ENCODE data around the gene COL16A1.

COL16A1 gene

DNA sequence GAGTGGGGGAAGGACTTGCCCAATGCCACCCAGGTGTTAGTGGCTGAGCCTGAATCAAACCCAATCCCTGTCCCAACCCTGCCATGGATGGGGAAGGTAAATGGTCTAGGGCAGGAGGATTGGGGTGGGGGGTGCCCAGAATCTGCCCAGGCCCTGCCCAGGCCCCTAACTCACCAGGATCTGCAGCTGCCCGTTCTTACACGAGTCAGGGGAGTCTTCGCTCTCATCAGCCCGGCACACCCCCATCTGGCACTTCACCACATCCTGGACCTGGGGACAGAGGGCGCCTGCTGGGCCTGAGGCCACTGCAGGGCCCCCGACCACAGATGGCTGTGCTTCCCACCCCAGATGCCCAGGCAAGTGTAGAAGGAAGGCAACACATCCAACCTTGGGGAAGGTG lies 28.5 kb upstream of the COL16A1 start:
- Histone ChIP-seq H3K79me2 (ENCODE audit: control insufficient read depth, low read length) (no peaks in the 10 kb centered on the region), H3K9me2 (replicated peaks; ENCODE audit: control insufficient read depth, low read length) (no peaks in the 10 kb centered on the region), H3K4me1 (ENCODE audit: control insufficient read depth, low read length) (no peaks in the 10 kb centered on the region), H3K27ac (ENCODE audit: low read depth, low read length) (no peak overlapping the region), H3K4me2 (ENCODE audit: low read length) (no peak overlapping the region), H3K9me3 (ENCODE audit: control insufficient read depth, insufficient read depth, low read length) (no peaks in the 10 kb centered on the region), H4K20me1 (ENCODE audit: control insufficient read depth, insufficient read depth, low read depth, low read length) (no peaks in the 10 kb centered on the region), H3K36me3 (ENCODE audit: control insufficient read depth, low read length) (no peaks in the 10 kb centered on the region), H3K4me3 (ENCODE audit: low read length) (no peak overlapping the region), H3F3A (ENCODE audit: control insufficient read depth, insufficient read depth) (no peaks in the 10 kb centered on the region), H3K27me3 (ENCODE audit: control insufficient read depth, low read length) (peaks cover 8% of the 10 kb centered on the region; the same call in 1 of the 2 replicates)
- no peak for TF ChIP-seq EZH2phosphoT487 (IDR thresholded peaks at IDR 0.05; ENCODE audit: borderline replicate concordance, low read length)
- no peak for TF ChIP-seq CTCF (IDR thresholded peaks at IDR 0.05; ENCODE audit: low read depth, low read length, poor library complexity, severe bottlenecking)

DNA sequence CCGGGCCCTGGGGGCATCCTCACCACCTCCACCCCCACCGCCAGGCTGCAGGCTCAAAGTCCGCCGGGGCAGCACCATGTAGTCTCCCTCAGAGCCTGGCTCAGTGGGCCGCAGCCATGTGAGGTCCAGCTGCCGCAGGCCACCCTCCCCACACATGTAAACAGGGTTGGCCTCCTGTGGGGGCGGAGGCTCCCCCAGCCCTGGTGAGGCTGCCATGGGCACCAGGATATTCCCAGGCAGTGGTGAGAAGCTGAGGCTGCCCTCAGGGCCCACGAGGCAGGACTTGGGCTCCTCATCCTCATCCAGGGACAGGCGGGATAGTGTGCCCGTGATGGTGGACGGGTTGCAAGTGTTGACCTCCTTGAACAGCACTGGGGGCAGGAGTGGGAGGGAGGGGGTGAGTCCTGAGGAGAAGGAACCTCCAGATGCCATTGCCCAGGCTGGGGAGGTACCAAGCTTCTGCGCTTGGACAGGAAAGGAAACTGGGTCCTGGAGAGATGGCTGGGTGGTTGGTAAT lies 27.3 kb upstream of the COL16A1 start:
- H3K9me2 ChIP-seq (replicated peaks; ENCODE audit: control insufficient read depth, low read length): no peaks in the 10 kb centered on the region
- no peaks in the 10 kb centered on the region for H4K20me1 ChIP-seq (ENCODE audit: control insufficient read depth, insufficient read depth, low read depth, low read length)
- no peaks in the 10 kb centered on the region for H3K9me3 ChIP-seq (ENCODE audit: control insufficient read depth, insufficient read depth, low read length)
- H3K4me1 ChIP-seq (ENCODE audit: control insufficient read depth, low read length): peaks cover 3% of the 10 kb centered on the region
- TF ChIP-seq CTCF (IDR thresholded peaks at IDR 0.05; ENCODE audit: low read depth, low read length, poor library complexity, severe bottlenecking) (no peak), EZH2phosphoT487 (IDR thresholded peaks at IDR 0.05; ENCODE audit: borderline replicate concordance, low read length) (no peak)
- no peaks in the 10 kb centered on the region for H3K36me3 ChIP-seq (ENCODE audit: control insufficient read depth, low read length)
- H3K27ac ChIP-seq (ENCODE audit: low read depth, low read length): no peak overlapping the region
- H3K27me3 ChIP-seq (ENCODE audit: control insufficient read depth, low read length): peaks cover 8% of the 10 kb centered on the region; the same call in 1 of the 2 replicates
- no peak overlapping the region for H3K4me2 ChIP-seq (ENCODE audit: low read length)
- no peaks in the 10 kb centered on the region for H3F3A ChIP-seq (ENCODE audit: control insufficient read depth, insufficient read depth)
- no peak overlapping the region for H3K4me3 ChIP-seq (ENCODE audit: low read length)
- no peaks in the 10 kb centered on the region for H3K79me2 ChIP-seq (ENCODE audit: control insufficient read depth, low read length)

DNA sequence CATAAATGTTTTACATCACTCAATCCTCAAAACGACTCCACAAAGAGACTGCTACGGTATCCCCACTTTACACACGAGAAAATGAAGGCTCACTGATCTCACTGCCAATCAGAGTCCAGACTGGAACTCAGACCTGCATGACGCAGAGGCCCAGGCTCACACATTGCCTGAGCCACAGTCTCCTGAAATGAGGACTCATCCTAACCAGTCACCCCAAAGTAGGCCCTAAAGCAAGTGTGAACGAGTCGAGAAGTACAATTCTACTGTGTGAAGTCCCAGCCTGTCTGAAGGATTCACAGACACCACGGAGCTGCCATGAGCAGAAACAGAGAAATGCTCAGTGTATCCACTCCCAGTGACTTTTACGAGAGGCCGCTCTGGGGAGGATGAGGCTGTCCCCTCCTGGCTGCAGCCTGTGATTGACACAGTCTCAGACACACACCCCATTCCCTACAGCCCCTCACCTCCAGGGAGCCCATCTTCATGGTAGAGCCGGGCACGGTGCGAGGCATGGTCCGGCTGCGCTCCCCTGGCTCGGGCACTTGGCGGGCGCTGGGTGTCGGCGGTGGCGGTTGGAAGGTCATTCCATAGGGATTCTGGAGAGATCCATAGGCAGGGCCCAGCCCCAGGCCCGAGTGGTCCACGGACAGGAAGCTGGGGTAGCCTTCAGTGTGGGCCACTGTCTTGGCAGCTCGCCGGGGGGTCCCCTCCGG lies 26.7 kb upstream of the COL16A1 start:
- Histone ChIP-seq H3F3A (ENCODE audit: control insufficient read depth, insufficient read depth) (no peaks in the 10 kb centered on the region), H3K36me3 (ENCODE audit: control insufficient read depth, low read length) (no peaks in the 10 kb centered on the region), H3K27ac (ENCODE audit: low read depth, low read length) (no peak overlapping the region), H4K20me1 (ENCODE audit: control insufficient read depth, insufficient read depth, low read depth, low read length) (no peaks in the 10 kb centered on the region), H3K9me3 (ENCODE audit: control insufficient read depth, insufficient read depth, low read length) (no peaks in the 10 kb centered on the region), H3K79me2 (ENCODE audit: control insufficient read depth, low read length) (no peaks in the 10 kb centered on the region), H3K27me3 (ENCODE audit: control insufficient read depth, low read length) (peaks cover 8% of the 10 kb centered on the region; the same call in 1 of the 2 replicates), H3K4me2 (ENCODE audit: low read length) (no peak overlapping the region), H3K4me1 (ENCODE audit: control insufficient read depth, low read length) (peaks cover 5% of the 10 kb centered on the region), H3K4me3 (ENCODE audit: low read length) (no peak overlapping the region), H3K9me2 (replicated peaks; ENCODE audit: control insufficient read depth, low read length) (no peaks in the 10 kb centered on the region)
- no peak for TF ChIP-seq CTCF (IDR thresholded peaks at IDR 0.05; ENCODE audit: low read depth, low read length, poor library complexity, severe bottlenecking)
- no peak for TF ChIP-seq EZH2phosphoT487 (IDR thresholded peaks at IDR 0.05; ENCODE audit: borderline replicate concordance, low read length)

All from DOHH2 (cell line).